Measurements from ENCODE around the gene IL18.
"Not testable (repeated sequence)": the region's sequence is repeated elsewhere in the genome, so short reads cannot be mapped to it uniquely, and the experiment has no call there.

The IL18 gene

GRCh38 chr11:112115386-112115785 is 48.5 kb downstream of the IL18 start:
- no peak for DNase-seq

DNA sequence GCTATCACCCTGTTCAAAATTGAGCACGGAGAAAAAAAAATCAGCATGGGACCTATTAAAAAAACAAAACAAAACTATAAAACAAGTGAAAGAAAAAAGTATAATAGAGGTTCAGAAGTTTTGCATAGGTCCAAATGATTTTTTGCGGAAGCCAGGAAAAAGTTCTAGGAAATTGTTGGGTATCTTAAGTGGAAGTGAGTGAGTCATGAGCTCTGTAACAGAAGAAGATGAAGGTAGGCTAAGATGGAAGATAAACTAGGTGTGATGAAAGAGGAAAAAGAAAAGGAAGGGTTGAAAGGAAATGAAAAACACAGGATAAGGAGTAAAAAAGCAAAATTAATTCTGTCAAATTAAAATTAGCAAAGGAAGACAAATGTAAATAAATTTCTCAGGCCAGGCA is 49.4 kb downstream of the IL18 start:
- DNase-seq: no peak

GRCh38 chr11:112113539-112114457 is 50.1 kb downstream of the IL18 start:
- DNase-seq: peak; percentile 8

DNA sequence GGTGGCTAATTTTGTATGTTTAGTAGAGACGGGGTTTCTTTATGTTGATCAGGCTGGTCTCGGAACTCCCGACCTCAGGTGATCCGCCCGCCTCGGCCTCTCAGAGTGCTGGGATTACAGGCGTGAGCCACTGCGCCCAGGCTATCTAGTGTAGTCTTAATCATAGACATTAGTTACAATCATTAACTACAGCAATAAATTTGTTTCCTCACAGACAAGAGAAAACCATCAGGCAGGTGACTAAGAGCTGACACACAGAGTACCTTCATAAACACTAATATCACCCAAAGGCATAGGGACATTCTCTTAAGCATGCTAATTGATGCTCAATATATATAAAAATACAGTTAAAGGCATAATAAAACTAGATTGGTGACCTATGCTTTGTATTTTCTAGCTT is 57.8 kb downstream of the IL18 start:
- DNase-seq: no peak

DNA sequence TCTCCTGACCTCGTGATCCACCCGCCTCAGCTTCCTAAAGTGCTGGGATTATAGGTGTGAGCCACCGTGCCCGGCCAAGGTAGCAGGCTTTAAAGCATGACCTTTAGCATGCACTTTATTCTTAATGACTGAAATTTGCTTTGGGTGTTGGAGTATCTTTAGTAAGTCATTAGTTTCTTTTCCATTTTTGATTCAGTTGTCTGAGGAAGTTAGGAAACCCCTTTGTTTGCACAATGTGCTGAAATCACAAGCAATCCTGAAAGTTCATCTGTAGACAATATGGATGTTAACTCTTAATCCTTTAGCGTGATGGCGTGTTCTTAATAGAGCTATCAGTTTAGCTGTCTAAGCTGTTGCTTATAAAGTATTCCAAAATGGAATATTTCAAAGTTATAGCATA is 60.4 kb downstream of the IL18 start:
- no peak for DNase-seq

DNA sequence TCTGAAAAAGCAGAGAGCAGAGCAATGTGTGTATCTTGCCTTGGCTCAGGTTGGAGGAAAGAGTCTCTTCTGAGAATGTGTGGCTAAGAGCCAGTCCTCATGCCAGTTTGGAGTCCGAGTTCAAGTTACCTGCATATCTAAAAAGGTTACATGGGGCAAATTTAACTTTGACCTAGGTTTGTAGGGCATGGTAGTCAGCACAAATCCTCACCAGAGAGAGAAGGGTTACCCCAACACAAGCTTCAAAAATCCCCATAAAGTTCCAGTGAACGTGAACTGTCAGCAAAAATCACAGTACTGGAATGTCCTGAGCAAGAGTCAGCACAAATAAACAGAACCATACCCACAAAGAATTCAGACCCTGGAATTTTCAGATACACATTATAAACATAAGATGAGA is 63.4 kb downstream of the IL18 start:
- DNase-seq: no peak

DNA sequence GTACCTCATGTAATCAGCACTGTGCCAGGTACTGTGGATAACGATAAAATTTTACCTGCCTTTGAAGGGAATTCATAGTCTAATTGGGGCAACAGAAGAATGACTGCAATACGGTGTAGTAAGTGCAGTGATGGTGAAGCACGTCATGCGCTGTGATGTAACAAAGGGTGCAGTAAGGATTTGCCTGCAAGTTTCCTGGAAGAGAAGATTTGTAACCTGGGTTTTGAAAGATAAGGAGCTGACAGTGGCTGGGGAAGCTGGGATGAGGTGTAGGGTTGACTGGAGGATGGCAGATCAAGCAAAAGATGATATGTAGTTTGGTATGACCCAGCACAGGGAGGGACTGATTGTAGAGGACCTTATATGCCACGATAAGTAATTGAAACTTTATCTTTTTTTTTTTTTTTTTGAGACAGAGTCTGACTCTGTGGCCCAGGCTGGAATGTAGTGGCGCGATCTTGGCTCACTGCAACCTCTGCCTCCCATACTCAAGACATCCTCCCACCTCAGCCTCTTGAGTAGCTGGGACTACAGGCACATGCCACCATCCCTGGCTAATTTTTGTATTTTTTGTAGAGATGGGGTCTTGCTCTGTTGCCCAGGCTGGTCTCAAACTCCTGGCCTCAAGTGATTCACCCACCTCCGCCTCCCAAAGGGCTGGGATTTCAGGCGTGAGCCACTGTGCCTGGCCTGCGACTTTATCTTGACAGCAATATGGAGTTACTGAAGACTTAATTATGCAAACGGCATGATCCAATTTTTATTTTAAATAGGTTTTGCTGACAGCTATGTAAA is 66.0 kb downstream of the IL18 start:
- no peak for DNase-seq

DNA sequence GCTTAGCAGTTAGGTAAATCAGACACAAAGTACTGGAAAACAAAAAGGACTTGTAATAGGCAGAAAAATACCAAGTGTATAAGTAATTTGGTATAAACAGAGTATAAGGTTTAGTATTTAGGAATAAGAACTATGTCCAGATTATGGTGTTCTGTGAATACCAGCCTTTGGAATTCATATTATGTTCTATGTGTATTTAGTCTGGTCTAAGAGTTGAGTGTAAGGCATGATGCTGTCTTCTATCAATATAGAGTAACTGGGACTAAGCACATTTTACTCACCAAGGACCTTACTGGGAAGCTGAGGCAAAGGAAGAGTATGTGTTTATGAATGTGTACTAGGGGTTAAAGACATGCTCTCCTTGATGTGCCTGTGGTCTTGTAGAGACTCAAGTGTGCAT is 67.7 kb downstream of the IL18 start:
- DNase-seq: no peak

DNA sequence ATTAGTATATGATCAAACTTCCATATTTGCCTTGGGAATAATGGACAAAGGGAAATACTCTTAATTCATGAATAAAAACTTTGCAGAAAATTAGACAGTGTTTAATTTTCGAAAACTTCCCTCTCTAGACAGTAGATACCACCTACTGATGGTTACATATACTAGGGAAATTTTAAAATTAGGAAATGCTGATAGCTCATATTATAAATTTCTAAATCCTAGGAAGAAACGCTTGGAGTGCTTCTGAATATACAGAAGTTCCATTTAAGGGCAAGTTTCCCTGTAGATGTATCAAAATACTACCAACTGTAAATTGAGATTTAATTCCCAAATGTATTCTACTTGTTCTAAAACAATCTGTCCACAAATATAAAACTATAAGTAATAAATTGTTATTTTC is 68.6 kb downstream of the IL18 start:
- DNase-seq: not testable (repeated sequence)
